Sigmoid colon (tissue), 7 donors: ENCODE results near the gene WFS1. TPM values are rescaled to one million over a fixed set of nuclear protein-coding genes. Genes with fewer than 3 reads are reported as not detected.

Source experiments
- DNase-seq: peaks from one replicate; pipeline ENCODE4 v3.0.0-alpha.2; 2019
- H3K27ac ChIP-seq, 4 donors: fragments of 200-600 bp; sonication (generic); one replicate each; pipeline ENCODE4 v1.5.1; 2016 to 2019; ENCODE audit warnings: mild to moderate bottlenecking in 1 of 4
- H3K27me3 ChIP-seq, 3 donors: fragments of 200-600 bp; sonication (generic); one replicate each; pipeline ENCODE4 v1.5.1; 2019; ENCODE audit warnings: mild to moderate bottlenecking in 1 of 3
- H3K36me3 ChIP-seq, 4 donors: fragments of 200-600 bp; sonication (generic); one replicate each; pipeline ENCODE4 v1.5.1; 2016 to 2019
- H3K4me1 ChIP-seq, 4 donors: fragments of 200-600 bp; sonication (generic); one replicate each; pipeline ENCODE4 v1.5.1; 2017 to 2019
- H3K4me3 ChIP-seq, 4 donors: fragments of 200-600 bp; sonication (generic); one replicate each; pipeline ENCODE4 v1.5.1; 2017 to 2019; ENCODE audit warnings: mild to moderate bottlenecking in 2 of 4, moderate library complexity in 1 of 4
- H3K9me3 ChIP-seq, 4 donors: fragments of 200-600 bp in 3 of 4; sonication (generic) in 3 of 4; one replicate each; pipeline versions ENCODE4 v1.5.1 to v1.6.1; 2013 to 2019
- EP300 ChIP-seq, 4 donors: sonication (generic); formaldehyde crosslinking; IDR thresholded peaks; one replicate each; pipeline ENCODE4 v1.6.1; 2017; ENCODE audit warnings: antibody characterized with exemption in 4 of 4
- POLR2A ChIP-seq, 2 donors: fragments of 450-650 bp; IDR thresholded peaks; one replicate each; pipeline ENCODE4 v1.6.1; 2016; ENCODE audit warnings: antibody characterized with exemption in 2 of 2, mild to moderate bottlenecking in 2 of 2, moderate library complexity in 2 of 2
- POLR2AphosphoS5 ChIP-seq, 4 donors: sonication (generic); formaldehyde crosslinking; IDR thresholded peaks; one replicate each; pipeline ENCODE4 v1.6.1; 2017; ENCODE audit warnings: antibody characterized with exemption in 4 of 4
- WGBS, 2 donors: extraction: QIAGEN DNeasy Blood & Tissue Kit; methylation state at CpG; one replicate each; pipeline ENCODE4 v1.1.7; 2013; 5-methylcytosine and 5-hydroxymethylcytosine counted together
- intact Hi-C: fragments of 100-400 bp; cut with DNase I; formaldehyde crosslinking; loops from one replicate; pipeline ENCODE4 v1.15.1; 2023
- polyA plus RNA-seq, 3 donors: library from polyadenylated mRNA; stranded (reverse); fragments of 200-250 nt; gene quantifications; one replicate each; pipeline ENCODE4 v1.2.3, GENCODE V29; 2013
- total RNA-seq, 4 donors: library from RNA; depleted of rRNA; stranded (reverse); fragments of >200 nt; gene quantifications; one replicate each; pipeline ENCODE4 v1.1.0, GENCODE V29; 2016
- TF ChIP-seq, protein P1 (sequence below), 4 experiments: fragments of 450-650 bp in 3 of 4; fragments of 200-600 bp in 1 of 4; IDR thresholded peaks; one replicate each; pipeline ENCODE4 v1.5.1; 2016 to 2019; ENCODE audit warnings: antibody characterized with exemption in 4 of 4, mild to moderate bottlenecking in 3 of 4, moderate library complexity in 2 of 4
- donor health status: healthy with polysubstance abuse.
- donor health status: Bipolar disorder and iron deficiency.
- donor health status: healthy.

Gene WFS1
- total and polyA plus RNA-seq, 7 donors: 1.4 to 69.0 (median 34.6) TPM

DNA sequence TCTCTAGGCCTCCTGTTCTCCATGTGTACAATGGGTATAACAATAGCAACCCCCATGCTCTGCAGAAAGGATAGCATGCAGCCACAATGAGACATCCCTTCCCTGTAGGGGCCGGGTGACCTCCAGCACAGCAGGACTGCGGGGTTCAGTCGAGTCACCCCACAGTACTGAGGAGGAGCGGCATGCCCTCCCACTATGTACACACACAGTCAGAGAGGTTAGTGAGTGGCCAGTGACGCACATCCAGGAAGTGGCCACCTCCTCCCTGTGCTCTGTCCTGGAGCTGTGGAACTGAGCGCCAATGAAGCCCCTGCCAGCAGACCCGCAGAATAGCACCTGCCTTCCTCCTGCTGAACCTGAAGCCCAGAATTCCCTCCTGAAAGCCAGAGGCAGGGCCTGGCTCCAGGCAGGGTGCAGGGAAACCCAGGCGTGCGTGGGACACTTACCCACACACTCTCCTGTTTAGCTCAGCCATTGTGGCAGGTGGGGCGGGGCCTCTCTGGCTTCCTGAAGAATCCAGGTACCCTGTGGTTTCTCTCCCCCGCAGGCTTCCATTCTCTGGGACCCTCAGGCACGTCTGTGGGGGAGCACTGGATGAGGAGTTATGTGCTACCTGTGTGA lies 50.0 kb downstream of the WFS1 start:
- H3K4me1 ChIP-seq: no peaks in the 10 kb centered on the region
- H3K27ac ChIP-seq: no peak overlapping the region
- no peak for TF ChIP-seq POLR2AphosphoS5 (IDR thresholded peaks at IDR 0.05)
- no peak for TF ChIP-seq EP300 (IDR thresholded peaks at IDR 0.05)
- TF ChIP-seq, protein P1, sequence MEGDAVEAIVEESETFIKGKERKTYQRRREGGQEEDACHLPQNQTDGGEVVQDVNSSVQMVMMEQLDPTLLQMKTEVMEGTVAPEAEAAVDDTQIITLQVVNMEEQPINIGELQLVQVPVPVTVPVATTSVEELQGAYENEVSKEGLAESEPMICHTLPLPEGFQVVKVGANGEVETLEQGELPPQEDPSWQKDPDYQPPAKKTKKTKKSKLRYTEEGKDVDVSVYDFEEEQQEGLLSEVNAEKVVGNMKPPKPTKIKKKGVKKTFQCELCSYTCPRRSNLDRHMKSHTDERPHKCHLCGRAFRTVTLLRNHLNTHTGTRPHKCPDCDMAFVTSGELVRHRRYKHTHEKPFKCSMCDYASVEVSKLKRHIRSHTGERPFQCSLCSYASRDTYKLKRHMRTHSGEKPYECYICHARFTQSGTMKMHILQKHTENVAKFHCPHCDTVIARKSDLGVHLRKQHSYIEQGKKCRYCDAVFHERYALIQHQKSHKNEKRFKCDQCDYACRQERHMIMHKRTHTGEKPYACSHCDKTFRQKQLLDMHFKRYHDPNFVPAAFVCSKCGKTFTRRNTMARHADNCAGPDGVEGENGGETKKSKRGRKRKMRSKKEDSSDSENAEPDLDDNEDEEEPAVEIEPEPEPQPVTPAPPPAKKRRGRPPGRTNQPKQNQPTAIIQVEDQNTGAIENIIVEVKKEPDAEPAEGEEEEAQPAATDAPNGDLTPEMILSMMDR (IDR thresholded peaks at IDR 0.05): no peak
- TF ChIP-seq POLR2A (IDR thresholded peaks at IDR 0.05): no peak
- H3K4me3 ChIP-seq: no peak overlapping the region
- 84 to 87% methylated on average over 12 of the region's 12 CpGs for WGBS, 2 donors
- intact Hi-C loops: no loop called here
- no peak for DNase-seq
- H3K36me3 ChIP-seq: no peaks in the 10 kb centered on the region
- no peaks in the 10 kb centered on the region for H3K9me3 ChIP-seq
- H3K27me3 ChIP-seq: no peaks in the 10 kb centered on the region

DNA sequence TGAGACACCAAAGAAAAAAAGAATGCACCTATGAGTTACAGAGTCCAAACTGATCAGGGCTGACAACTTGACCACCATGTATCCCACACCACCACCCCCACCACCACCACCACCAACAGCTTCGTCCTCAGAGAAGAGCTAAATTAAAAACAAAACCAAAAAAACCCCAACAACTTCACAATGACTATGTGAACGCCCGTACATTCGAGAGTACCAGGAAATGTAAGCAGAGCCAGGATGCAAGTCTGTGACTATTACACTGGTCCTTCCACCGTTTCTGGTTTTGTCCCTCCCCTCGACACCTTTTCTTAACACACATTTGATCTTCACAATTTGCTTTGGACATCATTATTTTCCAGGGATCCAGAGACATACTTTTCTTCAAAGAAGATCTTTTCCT lies 51.0 kb downstream of the WFS1 start:
- TF ChIP-seq, protein P1 (IDR thresholded peaks at IDR 0.05): no peak
- TF ChIP-seq POLR2A (IDR thresholded peaks at IDR 0.05) (no peak), EP300 (IDR thresholded peaks at IDR 0.05) (no peak), POLR2AphosphoS5 (IDR thresholded peaks at IDR 0.05) (no peak)
- H3K4me1 ChIP-seq: no peaks in the 10 kb centered on the region
- no peaks in the 10 kb centered on the region for H3K36me3 ChIP-seq
- 64 to 74% methylated on average over 6 of the region's 6 CpGs for WGBS, 2 donors
- H3K4me3 ChIP-seq: no peak overlapping the region
- no peaks in the 10 kb centered on the region for H3K9me3 ChIP-seq
- H3K27ac ChIP-seq: no peak overlapping the region
- no peaks in the 10 kb centered on the region for H3K27me3 ChIP-seq
- DNase-seq: no peak
- intact Hi-C loops: no loop called here

DNA sequence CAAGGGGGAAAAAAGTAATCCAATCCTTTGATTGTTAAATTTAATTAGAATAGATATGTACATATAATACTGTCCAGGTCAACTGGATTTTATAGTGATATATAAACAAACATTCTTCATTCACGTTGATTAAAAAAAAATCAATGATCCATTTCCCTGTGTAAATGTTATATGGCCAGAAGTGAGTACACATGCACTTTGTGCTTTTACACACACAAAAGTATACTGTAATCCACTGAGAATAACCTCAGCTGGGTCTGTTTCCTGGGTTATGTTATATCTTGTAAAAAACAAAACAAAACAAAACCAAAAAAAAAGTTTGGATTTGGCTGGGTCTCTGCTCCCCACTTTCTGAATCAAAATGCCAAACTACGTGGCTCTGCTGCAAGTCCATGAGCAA lies 51.7 kb downstream of the WFS1 start:
- Histone ChIP-seq H3K9me3 (no peaks in the 10 kb centered on the region), H3K4me3 (no peak overlapping the region), H3K27me3 (no peaks in the 10 kb centered on the region), H3K36me3 (no peaks in the 10 kb centered on the region), H3K27ac (no peak overlapping the region), H3K4me1 (no peaks in the 10 kb centered on the region)
- TF ChIP-seq, protein P1 (IDR thresholded peaks at IDR 0.05): no peak
- TF ChIP-seq POLR2AphosphoS5 (IDR thresholded peaks at IDR 0.05) (no peak), POLR2A (IDR thresholded peaks at IDR 0.05) (no peak), EP300 (IDR thresholded peaks at IDR 0.05) (no peak)
- 16 to 64% methylated on average over 2 of the region's 2 CpGs for whole genome bisulfite sequencing, 2 donors
- DNase-seq: no peak
- intact Hi-C loops: no loop called here

DNA sequence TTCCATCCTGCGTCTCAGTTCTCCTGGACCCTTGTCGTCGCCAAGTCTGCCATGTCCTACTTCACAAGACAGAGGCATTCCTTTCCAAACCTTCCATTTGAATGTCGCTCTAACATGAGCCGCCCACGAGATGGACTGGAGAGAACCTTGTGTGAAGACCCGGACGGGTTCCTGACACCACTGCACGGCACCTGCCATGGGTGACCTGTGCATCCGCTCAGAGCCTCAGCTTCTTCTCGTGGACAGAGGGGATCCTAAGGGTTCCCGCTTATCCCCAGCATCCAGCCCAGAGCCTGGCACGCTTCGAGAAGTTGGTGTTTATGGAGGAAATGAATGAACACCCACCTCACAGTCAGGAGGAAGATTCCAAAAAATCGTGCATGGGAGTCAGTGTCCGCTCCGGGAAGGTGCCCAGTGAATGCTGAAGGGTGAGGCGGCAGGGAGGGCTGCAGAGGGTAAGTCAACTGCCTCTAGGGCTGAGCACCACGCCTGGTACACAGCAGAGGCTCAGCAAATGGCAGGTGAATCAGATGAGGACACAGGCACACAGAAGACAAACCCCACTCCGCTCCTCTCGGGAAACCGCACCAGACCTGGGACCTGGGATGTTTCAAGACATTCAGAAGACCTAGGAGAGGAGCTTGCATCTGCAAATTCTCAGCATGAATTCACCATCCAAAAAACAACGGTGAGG lies 52.6 kb downstream of the WFS1 start:
- intact Hi-C loops: no loop called here
- Histone ChIP-seq H3K36me3 (no peaks in the 10 kb centered on the region), H3K27me3 (no peaks in the 10 kb centered on the region), H3K27ac (no peak overlapping the region), H3K4me3 (no peak overlapping the region), H3K4me1 (no peaks in the 10 kb centered on the region), H3K9me3 (no peaks in the 10 kb centered on the region)
- WGBS, 2 donors: 93% methylated on average over 23 of the region's 23 CpGs
- TF ChIP-seq EP300 (IDR thresholded peaks at IDR 0.05) (no peak), POLR2AphosphoS5 (IDR thresholded peaks at IDR 0.05) (no peak), POLR2A (IDR thresholded peaks at IDR 0.05) (no peak)
- TF ChIP-seq, protein P1 (IDR thresholded peaks at IDR 0.05): no peak
- no peak for DNase-seq
